Keratinocyte (primary cell): ENCODE data around the gene ZNF345. TPM values are rescaled to one million over a fixed set of nuclear protein-coding genes. Genes with fewer than 3 reads are reported as not detected.

ENCODE experiments used
- DNase-seq: peaks from one replicate; pipeline ENCODE4 v3.0.0-alpha.2; 2011; ENCODE audit warnings: low read depth, missing footprints, low spot score
- FAIRE-seq: peaks from 2 replicates; lab custom pipeline; 2011; peaks lifted over from hg19 to GRCh38; lab: Jason Lieb, UNC
- H2AFZ ChIP-seq: 2 replicates; pipeline ENCODE4 v1.6.0; 2012; ENCODE audit warnings: low read length, control low read depth, inconsistent platforms; ENCODE audit not compliant: control insufficient read depth
- H3K27ac ChIP-seq: 2 replicates; pipeline ENCODE4 v1.5.1; 2011; ENCODE audit warnings: low read length; ENCODE audit not compliant: control insufficient read depth, insufficient read depth
- H3K27me3 ChIP-seq: 3 replicates; pipeline ENCODE4 v1.6.0; 2011; ENCODE audit warnings: low read length; ENCODE audit not compliant: control insufficient read depth, insufficient read depth; ENCODE audit errors: extremely low read depth
- H3K36me3 ChIP-seq, 2 experiments: 2 replicates in 1 of 2; 3 replicates in 1 of 2; pipeline ENCODE4 v1.5.1; 2011; ENCODE audit warnings: low read length in 2 of 2, mild to moderate bottlenecking in 1 of 2; ENCODE audit not compliant: control insufficient read depth in 2 of 2, insufficient read depth in 2 of 2; ENCODE audit errors: extremely low read depth in 1 of 2
- H3K4me1 ChIP-seq: 3 replicates; pipeline ENCODE4 v1.5.1; 2011; ENCODE audit warnings: low read length; ENCODE audit not compliant: control insufficient read depth, insufficient read depth; ENCODE audit errors: extremely low read depth
- H3K4me2 ChIP-seq: 3 replicates; pipeline ENCODE4 v1.6.0; 2011; ENCODE audit warnings: low read depth, low read length; ENCODE audit not compliant: control insufficient read depth, insufficient read depth; ENCODE audit errors: extremely low read depth
- H3K4me3 ChIP-seq, 3 experiments: fragments of 200-600 bp in 1 of 3; sonication (generic) in 1 of 3; 2 replicates in 2 of 3; 3 replicates in 1 of 3; pipeline ENCODE4 v1.5.1; 2011 to 2016; ENCODE audit warnings: low read length in 3 of 3, mild to moderate bottlenecking in 3 of 3, control low read depth in 2 of 3, inconsistent platforms in 1 of 3, low read depth in 1 of 3, mixed read lengths in 1 of 3, mixed run types in 1 of 3, moderate library complexity in 1 of 3; ENCODE audit not compliant: control insufficient read depth in 2 of 3, insufficient read depth in 2 of 3; ENCODE audit errors: extremely low read depth in 1 of 3
- H3K79me2 ChIP-seq: 2 replicates; pipeline ENCODE4 v1.6.0; 2012; ENCODE audit warnings: low read length; ENCODE audit not compliant: control insufficient read depth, insufficient read depth
- H3K9ac ChIP-seq: 3 replicates; pipeline ENCODE4 v1.6.0; 2011; ENCODE audit warnings: low read length; ENCODE audit not compliant: control insufficient read depth, insufficient read depth; ENCODE audit errors: extremely low read depth
- H3K9me1 ChIP-seq: 3 replicates; pipeline ENCODE4 v1.6.0; 2011; ENCODE audit warnings: low read length; ENCODE audit not compliant: control insufficient read depth, insufficient read depth; ENCODE audit errors: extremely low read depth
- H3K9me3 ChIP-seq: 2 replicates; pipeline ENCODE4 v1.5.1; 2012; ENCODE audit warnings: low read depth, low read length; ENCODE audit not compliant: control insufficient read depth
- H4K20me1 ChIP-seq: 3 replicates; pipeline ENCODE4 v1.6.0; 2011; ENCODE audit warnings: low read length; ENCODE audit not compliant: control insufficient read depth, insufficient read depth; ENCODE audit errors: extremely low read depth
- CTCF ChIP-seq, 3 experiments: IDR thresholded peaks in 1 of 3; conservative IDR thresholded peaks in 1 of 3; optimal IDR thresholded peaks in 1 of 3; 2 replicates in 2 of 3; 3 replicates in 1 of 3; pipeline versions ENCODE3 to v1.5.1; 2011; ENCODE audit warnings: low read length in 3 of 3, mild to moderate bottlenecking in 3 of 3, moderate library complexity in 2 of 3, control low read depth in 1 of 3, inconsistent platforms in 1 of 3; ENCODE audit not compliant: insufficient read depth in 2 of 3; ENCODE audit errors: extremely low read depth in 1 of 3
- EZH2 ChIP-seq: IDR thresholded peaks from one replicate; pipeline ENCODE4 v1.6.1; 2012; ENCODE audit warnings: inconsistent platforms, mild to moderate bottlenecking, low read length, moderate library complexity
- dilution Hi-C: fragments of 300-500 bp; cut with MboI; formaldehyde crosslinking; loops from one replicate; pipeline ENCODE4 v1.7.0; 2020; ENCODE audit warnings: low sequenced_read_pairs; ENCODE audit not compliant: extremely low pct_ligation_motif_present
- polyA minus RNA-seq, 3 experiments: library from RNA; depleted of rRNA, polyadenylated mRNA; stranded (reverse); fragments of >200 nt; gene quantifications; 1 replicate in 1 of 3; 2 replicates in 1 of 3; 3 replicates in 1 of 3; pipeline ENCODE4 v1.2.3, GENCODE V29; 2011
- polyA plus RNA-seq, 5 experiments: library from polyadenylated mRNA; depleted of rRNA in 3 of 5; stranded (reverse) in 3 of 5; stranded (forward) in 1 of 5; unstranded in 1 of 5; fragments of >200 nt; gene quantifications; 1 replicate in 1 of 5; 2 replicates in 3 of 5; 3 replicates in 1 of 5; pipeline versions ENCODE4 v1.2.1 to v1.2.3, GENCODE V29; 2011 to 2012; ENCODE audit warnings: missing spikeins in 2 of 5, low read depth in 1 of 5, low replicate concordance in 1 of 5

The ZNF345 gene
- polyA plus RNA-seq (1.5 to 1.9 TPM (median 1.6 TPM) in 3 replicates), polyA minus RNA-seq (0.69 to 0.86 TPM (median 0.79 TPM) in 3 replicates)
- polyA plus RNA-seq (2011; ENCODE audit: low read depth) = 2.5 TPM
- polyA plus RNA-seq (2011; cell fraction: cytosol; rRNA removed) = 0.61 and 0.71 TPM in 2 replicates
- 4.8 and 5.9 TPM in 2 replicates for polyA plus RNA-seq (2011; cell fraction: nucleus; rRNA removed)
- polyA plus RNA-seq (2012; ENCODE audit: low replicate concordance) = 0.69 and 2.0 TPM in 2 replicates
- polyA minus RNA-seq (2011; cell fraction: cytosol; rRNA and poly(A)+ RNA removed) = not detected
- polyA minus RNA-seq (2011; cell fraction: nucleus; rRNA and poly(A)+ RNA removed) = 0.95 and 1.6 TPM in 2 replicates

DNA sequence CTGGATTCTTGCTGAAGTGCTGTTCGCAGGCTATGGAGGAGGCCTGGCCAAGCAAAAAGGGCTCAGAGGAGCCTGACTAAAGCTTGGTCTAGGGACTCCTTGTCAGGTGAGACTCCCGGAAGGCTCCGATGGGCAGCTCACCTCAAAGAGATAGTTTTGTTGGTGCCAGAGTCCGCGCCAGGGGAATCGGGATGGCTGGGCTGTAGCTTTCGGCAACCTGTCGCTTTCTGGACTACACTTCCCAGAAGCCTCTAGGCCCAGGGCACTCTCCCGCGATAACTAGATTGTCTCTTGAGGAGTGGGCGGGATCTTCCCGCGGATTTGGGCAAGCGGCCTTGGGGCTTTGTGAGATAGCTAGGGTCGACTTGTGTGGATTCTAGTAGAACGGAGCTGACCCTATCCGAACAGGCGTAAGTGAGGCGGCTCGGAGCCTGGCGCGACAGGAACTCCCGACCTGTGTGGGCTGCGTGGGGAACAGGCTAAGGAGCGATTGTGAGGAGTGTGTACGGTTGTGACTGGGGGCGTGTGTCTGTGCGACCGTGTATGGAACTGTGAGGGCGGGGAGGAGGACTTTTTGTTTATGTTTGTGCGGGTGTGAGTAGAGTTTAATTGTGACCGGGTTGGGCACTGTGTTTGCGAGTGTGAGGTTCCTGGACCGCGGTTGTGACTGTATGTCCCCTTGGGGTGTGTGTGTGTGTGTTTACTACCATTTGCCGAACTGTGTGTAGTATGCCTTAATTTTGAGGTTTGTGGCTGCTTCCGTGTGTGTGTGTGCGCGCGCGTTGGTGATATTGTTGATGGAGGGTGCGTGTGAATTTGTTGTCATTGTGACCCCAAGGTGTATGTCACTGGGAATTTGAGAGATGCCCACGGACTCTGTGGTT, at the start of gene ZNF345:
Gene ZNF345 (plus strand): TSS at position 318 of the 884 bp plus-strand sequence. CDS start 25,955 bp downstream, outside the sequence.
- Histone ChIP-seq H3K9ac (peak within 1 kb of the TSS; percentile 94), H3K27ac (peak within 1 kb of the TSS; percentile 85), H3K9me1 (no peaks in the 10 kb centered on the region), H3K9me3 (peaks cover 1% of the 10 kb centered on the region), H3K79me2 (peaks cover 28% of the 10 kb centered on the region), H3K36me3 (peaks cover 3 to 8% of the 10 kb centered on the region in 2 experiments), H3K4me3 (peak within 1 kb of the TSS; percentile 70 to 96 (median 90)), H4K20me1 (no peaks in the 10 kb centered on the region), H3K4me2 (peak within 1 kb of the TSS; percentile 85), H3K4me1 (peaks cover 6% of the 10 kb centered on the region), H2AFZ (peak within 1 kb of the TSS; percentile 100), H3K27me3 (no peaks in the 10 kb centered on the region)
- dilution Hi-C loops = no loop called here
- DNase-seq (peak; percentile 53), FAIRE-seq (peak; percentile 77)
- TF ChIP-seq EZH2 = no peak
- TF ChIP-seq CTCF (optimal IDR thresholded peaks at IDR 0.05 in 1 of 3, IDR thresholded peaks at IDR 0.05 in 1 of 3, conservative IDR thresholded peaks at IDR 0.05 in 1 of 3; ENCODE audit: extremely low read depth in 1 of 3, insufficient read depth in 2 of 3, low read length in 3 of 3) = no peak

- Histone ChIP-seq H4K20me1 (no peaks in the 10 kb centered on the region), H3K4me3 (no peak overlapping the region), H3K9me3 (peaks cover 2% of the 10 kb centered on the region), H3K9ac (no peak overlapping the region), H3K4me2 (no peak overlapping the region), H3K9me1 (no peaks in the 10 kb centered on the region), H3K4me1 (no peaks in the 10 kb centered on the region), H3K79me2 (peaks cover 6% of the 10 kb centered on the region), H3K27ac (no peak overlapping the region), H3K27me3 (no peaks in the 10 kb centered on the region), H2AFZ (no peak overlapping the region), H3K36me3 (peaks cover 3% of the 10 kb centered on the region in 2 experiments)
- dilution Hi-C loops = no loop called here
- no peak for FAIRE-seq
- no peak for DNase-seq
- TF ChIP-seq EZH2 (no peak), CTCF (optimal IDR thresholded peaks at IDR 0.05 in 1 of 3, IDR thresholded peaks at IDR 0.05 in 1 of 3, conservative IDR thresholded peaks at IDR 0.05 in 1 of 3; ENCODE audit: extremely low read depth in 1 of 3, insufficient read depth in 2 of 3, low read length in 3 of 3) (no peak)
Measured at GRCh38 chr19:36805364-36805763, 45.3 kb upstream of the ZNF345 start.
